ENCODE measurements around the gene CALHM6. TPM values are rescaled to one million over a fixed set of nuclear protein-coding genes. Genes with fewer than 3 reads are reported as not detected.

CALHM6 gene
- total RNA-seq, 4 donors from 2014 or later: 0.76 to 4.1 (median 1.2) TPM; not detected in 1

GRCh38 chr6:116445102-116445501 lies 16.1 kb upstream of the CALHM6 start:
- Histone ChIP-seq H3K27ac (no peak overlapping the region), H3K27me3 (no peaks in the 10 kb centered on the region), H3K4me3 (no peak overlapping the region), H3K4me1 (peaks cover 3% of the 10 kb centered on the region), H3K36me3 (no peaks in the 10 kb centered on the region), H3K9me3 (no peaks in the 10 kb centered on the region)
- WGBS: 71% methylated on average over 5 of the region's 5 CpGs
- TF ChIP-seq POLR2A (IDR thresholded peaks at IDR 0.05) (no peak), EP300 (IDR thresholded peaks at IDR 0.05) (no peak), POLR2AphosphoS5 (IDR thresholded peaks at IDR 0.05) (no peak)
- TF ChIP-seq, protein P1, sequence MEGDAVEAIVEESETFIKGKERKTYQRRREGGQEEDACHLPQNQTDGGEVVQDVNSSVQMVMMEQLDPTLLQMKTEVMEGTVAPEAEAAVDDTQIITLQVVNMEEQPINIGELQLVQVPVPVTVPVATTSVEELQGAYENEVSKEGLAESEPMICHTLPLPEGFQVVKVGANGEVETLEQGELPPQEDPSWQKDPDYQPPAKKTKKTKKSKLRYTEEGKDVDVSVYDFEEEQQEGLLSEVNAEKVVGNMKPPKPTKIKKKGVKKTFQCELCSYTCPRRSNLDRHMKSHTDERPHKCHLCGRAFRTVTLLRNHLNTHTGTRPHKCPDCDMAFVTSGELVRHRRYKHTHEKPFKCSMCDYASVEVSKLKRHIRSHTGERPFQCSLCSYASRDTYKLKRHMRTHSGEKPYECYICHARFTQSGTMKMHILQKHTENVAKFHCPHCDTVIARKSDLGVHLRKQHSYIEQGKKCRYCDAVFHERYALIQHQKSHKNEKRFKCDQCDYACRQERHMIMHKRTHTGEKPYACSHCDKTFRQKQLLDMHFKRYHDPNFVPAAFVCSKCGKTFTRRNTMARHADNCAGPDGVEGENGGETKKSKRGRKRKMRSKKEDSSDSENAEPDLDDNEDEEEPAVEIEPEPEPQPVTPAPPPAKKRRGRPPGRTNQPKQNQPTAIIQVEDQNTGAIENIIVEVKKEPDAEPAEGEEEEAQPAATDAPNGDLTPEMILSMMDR (IDR thresholded peaks at IDR 0.05): no peak
- DNase-seq (ENCODE audit: low spot score in 2 of 2): no peak

- TF ChIP-seq POLR2A (IDR thresholded peaks at IDR 0.05) (no peak), POLR2AphosphoS5 (IDR thresholded peaks at IDR 0.05) (no peak), EP300 (IDR thresholded peaks at IDR 0.05) (no peak)
- TF ChIP-seq, protein P1 (IDR thresholded peaks at IDR 0.05): no peak
- DNase-seq (ENCODE audit: low spot score in 2 of 2): no peak
- Histone ChIP-seq H3K4me3 (no peak overlapping the region), H3K36me3 (no peaks in the 10 kb centered on the region), H3K4me1 (peaks cover 14% of the 10 kb centered on the region), H3K27ac (no peak overlapping the region), H3K27me3 (no peaks in the 10 kb centered on the region), H3K9me3 (no peaks in the 10 kb centered on the region)
- WGBS: 72% methylated on average over 1 of the region's 1 CpG
Observed at GRCh38 chr6:116446399-116446798, 14.8 kb upstream of the CALHM6 start.

GRCh38 chr6:116447052-116447451 lies 14.1 kb upstream of the CALHM6 start:
- TF ChIP-seq, protein P1 (IDR thresholded peaks at IDR 0.05): no peak
- TF ChIP-seq EP300 (IDR thresholded peaks at IDR 0.05): no peak
- no peak for TF ChIP-seq POLR2A (IDR thresholded peaks at IDR 0.05)
- no peak for TF ChIP-seq POLR2AphosphoS5 (IDR thresholded peaks at IDR 0.05)
- H3K27ac ChIP-seq: no peak overlapping the region
- peaks cover 14% of the 10 kb centered on the region for H3K4me1 ChIP-seq
- H3K36me3 ChIP-seq: no peaks in the 10 kb centered on the region
- H3K4me3 ChIP-seq: no peak overlapping the region
- 63% methylated on average over 3 of the region's 3 CpGs for WGBS
- no peaks in the 10 kb centered on the region for H3K27me3 ChIP-seq
- no peak for DNase-seq (ENCODE audit: low spot score in 2 of 2)
- no peaks in the 10 kb centered on the region for H3K9me3 ChIP-seq

GRCh38 chr6:116447496-116448011 lies 13.6 kb upstream of the CALHM6 start:
- no peak overlapping the region for H3K27ac ChIP-seq
- H3K4me1 ChIP-seq: peaks cover 14% of the 10 kb centered on the region
- H3K9me3 ChIP-seq: no peaks in the 10 kb centered on the region
- no peak for DNase-seq (ENCODE audit: low spot score in 2 of 2)
- WGBS: 12% methylated on average over 2 of the region's 2 CpGs
- no peaks in the 10 kb centered on the region for H3K36me3 ChIP-seq
- TF ChIP-seq POLR2A (IDR thresholded peaks at IDR 0.05) (no peak), POLR2AphosphoS5 (IDR thresholded peaks at IDR 0.05) (no peak), EP300 (IDR thresholded peaks at IDR 0.05) (no peak)
- TF ChIP-seq, protein P1 (IDR thresholded peaks at IDR 0.05): no peak
- no peak overlapping the region for H3K4me3 ChIP-seq
- H3K27me3 ChIP-seq: no peaks in the 10 kb centered on the region

DNA sequence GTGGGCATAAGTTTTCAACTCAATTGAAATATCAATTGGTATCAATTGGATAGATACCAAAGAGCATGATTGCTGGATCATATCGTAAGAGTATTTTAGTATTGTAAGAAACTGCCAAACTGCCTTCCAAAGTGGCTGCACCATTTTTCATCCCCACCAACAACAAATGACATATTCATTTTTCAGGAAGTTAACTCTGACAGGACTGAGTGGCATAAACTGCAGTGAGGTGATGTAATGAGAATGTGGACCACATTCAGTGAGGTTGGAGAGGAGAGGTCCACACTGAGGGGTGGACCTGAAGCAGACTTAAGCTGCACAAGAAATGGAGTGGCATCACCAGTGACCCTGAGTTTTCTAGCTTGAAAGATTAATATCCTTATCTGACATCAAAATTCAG lies 11.6 kb upstream of the CALHM6 start:
- Histone ChIP-seq H3K4me1 (peaks cover 14% of the 10 kb centered on the region), H3K9me3 (no peaks in the 10 kb centered on the region), H3K36me3 (no peaks in the 10 kb centered on the region), H3K27me3 (no peaks in the 10 kb centered on the region), H3K4me3 (no peak overlapping the region), H3K27ac (no peak overlapping the region)
- TF ChIP-seq POLR2AphosphoS5 (IDR thresholded peaks at IDR 0.05) (no peak), EP300 (IDR thresholded peaks at IDR 0.05) (no peak), POLR2A (IDR thresholded peaks at IDR 0.05) (no peak)
- TF ChIP-seq, protein P1 (IDR thresholded peaks at IDR 0.05): no peak
- WGBS: 35% methylated on average over 1 of the region's 1 CpG
- no peak for DNase-seq (ENCODE audit: low spot score in 2 of 2)
